Right kidney (tissue), 9 donors: ENCODE measurements around the gene KCNH2.
"Not testable (repeated sequence)": the region's sequence is repeated elsewhere in the genome, so short reads cannot be mapped to it uniquely, and the experiment has no call there.

Source experiments
- DNase-seq: peaks from one replicate; pipeline ENCODE4 v3.0.0-alpha.2; 2016
- long read RNA-seq, 8 donors: transcript quantifications; one replicate each; lab custom pipeline, GENCODE V29; 2026

Gene KCNH2
- long read RNA-seq, donor 1, partial matches to known transcripts, result 0 of 2 reads
- long read RNA-seq, donor 1, other reads (novel, unspliced or antisense), result 0 of 2 reads
- long read RNA-seq, donor 2, partial matches to known transcripts, result 0 of 3 reads
- long read RNA-seq, donor 2, other reads (novel, unspliced or antisense), result 0 of 3 reads
- long read RNA-seq, donor 3, partial matches to known transcripts, result 0 of 3 reads
- long read RNA-seq, donor 3, other reads (novel, unspliced or antisense), result 0 of 3 reads
- long read RNA-seq, donor 4, partial matches to known transcripts, result 0 of 2 reads
- long read RNA-seq, donor 4, other reads (novel, unspliced or antisense), result 0 of 2 reads
- long read RNA-seq, donor 5, transcript KCNH2-202 (11 exons, 3,267 nt), result major isoform, 6 of 7 reads
- long read RNA-seq, donor 5, partial matches to known transcripts, result 0 of 7 reads
- long read RNA-seq, donor 5, other reads (novel, unspliced or antisense), result 0 of 7 reads
- long read RNA-seq, donor 6, partial matches to known transcripts, result 0 of 7 reads
- long read RNA-seq, donor 6, other reads (novel, unspliced or antisense), result 0 of 7 reads
- long read RNA-seq, donor 7, partial matches to known transcripts, result 6 of 10 reads
- long read RNA-seq, donor 7, other reads (novel, unspliced or antisense), result 0 of 10 reads
- long read RNA-seq, donor 8, partial matches to known transcripts, result 0 of 4 reads
- long read RNA-seq, donor 8, other reads (novel, unspliced or antisense), result 0 of 4 reads

GRCh38 chr7:150978126-150978789 lies at the start of gene KCNH2:
Gene KCNH2, minus strand, starts transcription at chr7:150978321. Its CDS starts 408 bp downstream, at chr7:150977913.
- DNase-seq, result peak; percentile 82

GRCh38 chr7:151027728-151028130 lies 49.6 kb upstream of the KCNH2 start:
- DNase-seq, result not testable (repeated sequence)

- not testable (repeated sequence) for DNase-seq
Measured at GRCh38 chr7:151026771-151027727, 48.9 kb upstream of the KCNH2 start.

GRCh38 chr7:151025924-151026671 lies 48.0 kb upstream of the KCNH2 start:
- no peak for DNase-seq

- DNase-seq, result no peak
Measured at GRCh38 chr7:151024435-151025056, 46.4 kb upstream of the KCNH2 start, which contains the start of gene ATG9B. Gene ATG9B, minus strand, starts transcription at chr7:151024494. Its CDS starts 71 bp downstream, at chr7:151024423.

- no peak for DNase-seq
Measured at GRCh38 chr7:151023232-151023631, 45.1 kb upstream of the KCNH2 start.

- DNase-seq, result no peak
Measured at GRCh38 chr7:151020231-151020630, 42.1 kb upstream of the KCNH2 start.

- peak; percentile 72 for DNase-seq
Measured at GRCh38 chr7:151019130-151019447, 41.0 kb upstream of the KCNH2 start.

GRCh38 chr7:151018421-151019129 lies 40.5 kb upstream of the KCNH2 start:
- DNase-seq, result peak; percentile 82

- no peak for DNase-seq
Measured at GRCh38 chr7:151017953-151018420, 39.9 kb upstream of the KCNH2 start.

- no peak for DNase-seq
Measured at GRCh38 chr7:151017370-151017952, 39.3 kb upstream of the KCNH2 start.

GRCh38 chr7:151016942-151017341 lies 38.8 kb upstream of the KCNH2 start:
- no peak for DNase-seq

GRCh38 chr7:151016505-151016904 lies 38.4 kb upstream of the KCNH2 start:
- DNase-seq, result no peak

- no peak for DNase-seq
Measured at GRCh38 chr7:151015967-151016366, 37.8 kb upstream of the KCNH2 start.

GRCh38 chr7:151014950-151015349 lies 36.8 kb upstream of the KCNH2 start:
- DNase-seq, result no peak

- DNase-seq, result peak; percentile 61
Measured at GRCh38 chr7:151013733-151014497, 35.8 kb upstream of the KCNH2 start.

GRCh38 chr7:151013356-151013732 lies 35.2 kb upstream of the KCNH2 start:
- no peak for DNase-seq

GRCh38 chr7:151012911-151013347 lies 34.8 kb upstream of the KCNH2 start:
- DNase-seq, result peak; percentile 60
